Measurements from ENCODE around the gene C1orf185.

- TF ChIP-seq CAMTA2 (CRISPR knock-in tag; conservative IDR thresholded peaks at IDR 0.05) (no peak), CTCF (IDR thresholded peaks at IDR 0.05 in 2 of 3, conservative IDR thresholded peaks at IDR 0.05 in 1 of 3; ENCODE audit: insufficient read depth in 2 of 3, low read depth in 1 of 3, low read length in 3 of 3) (peak in 1 of 3 experiments; percentile 7; a peak in 1 of 6 replicates), NBN (IDR thresholded peaks at IDR 0.05; ENCODE audit: low read depth) (no peak), HDAC6 (IDR thresholded peaks at IDR 0.05; ENCODE audit: low read depth, low read length) (no peak), HDAC1 (IDR thresholded peaks at IDR 0.05) (no peak), RAD21 (CRISPR knock-in tag; conservative IDR thresholded peaks at IDR 0.05 in 1 of 2, IDR thresholded peaks at IDR 0.05 in 1 of 2) (no peak), ATF3 (IDR thresholded peaks at IDR 0.05) (no peak), ATF3 (CRISPR knock-in tag; conservative IDR thresholded peaks at IDR 0.05) (no peak), MYNN (IDR thresholded peaks at IDR 0.05) (no peak), MYNN (CRISPR knock-in tag; IDR thresholded peaks at IDR 0.05) (no peak), HMGXB4 (CRISPR knock-in tag; IDR thresholded peaks at IDR 0.05) (no peak), ZNF3 (CRISPR knock-in tag; IDR thresholded peaks at IDR 0.05) (no peak), NR3C1 (CRISPR knock-in tag; IDR thresholded peaks at IDR 0.05) (no peak), NFYB (IDR thresholded peaks at IDR 0.05; ENCODE audit: extremely low read depth, insufficient read length) (no peak), ZBTB33 (CRISPR knock-in tag; IDR thresholded peaks at IDR 0.05) (no peak), U2AF1 (optimal IDR thresholded peaks at IDR 0.05; ENCODE audit: low read depth, low read length) (no peak)
Observed at GRCh38 chr1:51072043-51072439, 30.0 kb upstream of the C1orf185 start.

All from K562 (cell line).